22Rv1 (cell line): ENCODE results near the gene SSTR3.

Source experiments
- H3K27ac ChIP-seq: fragments of 450-650 bp; 2 replicates; pipeline ENCODE4 v1.5.1; 2017
- ZFX ChIP-seq: fragments of 450-650 bp; IDR thresholded peaks from 2 replicates; pipeline ENCODE4 v1.6.1; 2017; ENCODE audit warnings: antibody characterized with exemption, borderline replicate concordance
- TF ChIP-seq, protein P1 (sequence below): fragments of 450-650 bp; IDR thresholded peaks from 2 replicates; pipeline ENCODE4 v1.5.1; 2017; ENCODE audit warnings: mild to moderate bottlenecking

The SSTR3 gene

DNA sequence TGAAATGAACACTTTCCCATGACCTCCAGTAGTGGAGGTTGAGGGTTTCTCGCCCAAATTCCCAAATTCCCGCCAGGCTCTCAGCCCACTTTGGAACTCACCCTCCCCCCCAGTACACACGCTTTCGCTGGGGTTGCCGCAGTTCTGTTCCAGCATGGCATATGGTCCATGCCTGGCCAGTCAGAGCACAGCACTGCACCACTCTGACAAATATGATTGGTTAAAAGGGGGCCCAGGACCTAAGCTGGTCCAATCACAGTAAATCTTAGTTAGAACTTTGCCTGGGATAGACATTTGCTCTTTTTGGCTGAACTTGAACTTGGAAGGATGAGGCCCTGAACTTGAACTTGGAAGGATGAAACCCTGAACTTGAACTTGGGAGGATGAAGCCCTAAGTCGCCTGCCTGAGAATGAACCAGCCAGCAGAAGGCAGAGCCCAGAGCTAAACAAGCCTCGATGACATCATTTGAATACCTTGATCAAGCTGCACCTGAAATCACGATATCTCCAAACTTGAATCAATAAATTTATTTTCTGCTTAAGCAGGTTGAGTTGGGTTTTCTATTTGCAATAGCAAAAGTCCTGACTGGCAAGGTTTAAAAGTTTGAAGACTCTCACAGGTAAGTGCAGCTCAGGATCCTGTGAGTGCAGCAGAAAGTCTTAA, 12.6 kb upstream of the SSTR3 start:
- TF ChIP-seq, protein P1, sequence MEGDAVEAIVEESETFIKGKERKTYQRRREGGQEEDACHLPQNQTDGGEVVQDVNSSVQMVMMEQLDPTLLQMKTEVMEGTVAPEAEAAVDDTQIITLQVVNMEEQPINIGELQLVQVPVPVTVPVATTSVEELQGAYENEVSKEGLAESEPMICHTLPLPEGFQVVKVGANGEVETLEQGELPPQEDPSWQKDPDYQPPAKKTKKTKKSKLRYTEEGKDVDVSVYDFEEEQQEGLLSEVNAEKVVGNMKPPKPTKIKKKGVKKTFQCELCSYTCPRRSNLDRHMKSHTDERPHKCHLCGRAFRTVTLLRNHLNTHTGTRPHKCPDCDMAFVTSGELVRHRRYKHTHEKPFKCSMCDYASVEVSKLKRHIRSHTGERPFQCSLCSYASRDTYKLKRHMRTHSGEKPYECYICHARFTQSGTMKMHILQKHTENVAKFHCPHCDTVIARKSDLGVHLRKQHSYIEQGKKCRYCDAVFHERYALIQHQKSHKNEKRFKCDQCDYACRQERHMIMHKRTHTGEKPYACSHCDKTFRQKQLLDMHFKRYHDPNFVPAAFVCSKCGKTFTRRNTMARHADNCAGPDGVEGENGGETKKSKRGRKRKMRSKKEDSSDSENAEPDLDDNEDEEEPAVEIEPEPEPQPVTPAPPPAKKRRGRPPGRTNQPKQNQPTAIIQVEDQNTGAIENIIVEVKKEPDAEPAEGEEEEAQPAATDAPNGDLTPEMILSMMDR = no peak
- TF ChIP-seq ZFX = no peak
- H3K27ac ChIP-seq = no peak overlapping the region

DNA sequence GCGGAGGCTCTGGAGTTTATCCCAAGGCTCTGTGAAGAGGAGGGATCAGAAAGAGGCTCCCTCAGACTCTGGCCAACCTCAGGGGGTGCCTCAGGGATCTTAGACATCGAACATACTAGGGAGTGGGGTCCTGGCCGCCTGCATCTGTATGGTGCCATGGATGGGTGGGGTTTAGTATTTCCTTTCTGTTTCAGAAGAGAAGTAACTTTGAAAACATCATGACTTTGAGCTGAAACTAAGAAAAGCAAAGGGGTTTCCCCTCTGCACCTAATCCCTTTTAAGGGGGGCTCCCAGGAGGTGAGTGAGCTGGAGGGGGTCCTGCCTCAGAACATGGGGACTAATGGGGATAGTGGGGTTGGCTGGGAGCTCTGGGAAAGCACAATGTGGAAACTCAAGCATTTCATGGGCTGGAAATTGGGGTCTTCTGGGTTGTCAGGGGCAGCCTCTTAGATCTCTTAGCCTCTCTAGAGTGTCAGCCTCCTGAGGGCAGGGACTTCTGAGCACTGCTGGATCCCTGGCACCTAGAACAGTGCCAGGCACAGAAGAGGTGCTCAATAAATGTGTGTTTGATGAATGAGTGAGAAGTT, 11.8 kb upstream of the SSTR3 start:
- no peak overlapping the region for H3K27ac ChIP-seq
- TF ChIP-seq ZFX = no peak
- TF ChIP-seq, protein P1 = no peak

DNA sequence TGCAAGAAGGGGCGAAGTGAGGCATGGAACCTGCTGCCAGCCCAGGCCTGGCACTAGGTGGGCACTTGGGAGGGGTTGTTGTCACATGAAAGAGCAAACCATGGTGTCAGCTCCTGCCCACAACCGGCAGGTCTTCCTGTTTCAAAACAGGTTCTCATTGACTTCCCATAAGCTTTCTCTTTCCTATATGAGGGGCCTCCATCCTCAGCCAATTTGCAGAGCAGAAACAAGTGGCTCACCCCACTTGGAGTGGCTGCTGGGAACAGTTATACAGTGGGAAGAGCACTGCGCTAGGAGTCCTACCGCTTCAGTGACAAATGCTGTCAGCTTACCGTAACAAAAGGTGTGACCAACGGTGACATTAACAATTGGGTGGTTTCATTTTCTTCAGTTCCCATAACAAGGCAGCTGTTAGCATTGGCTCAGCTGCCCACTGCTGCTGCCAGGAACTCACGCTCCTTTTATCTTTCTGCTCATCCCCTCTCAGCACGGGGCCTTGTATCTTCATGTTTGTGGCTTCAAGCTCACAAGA, 10.2 kb upstream of the SSTR3 start:
- no peak for TF ChIP-seq ZFX
- TF ChIP-seq, protein P1 = no peak
- H3K27ac ChIP-seq = no peak overlapping the region

DNA sequence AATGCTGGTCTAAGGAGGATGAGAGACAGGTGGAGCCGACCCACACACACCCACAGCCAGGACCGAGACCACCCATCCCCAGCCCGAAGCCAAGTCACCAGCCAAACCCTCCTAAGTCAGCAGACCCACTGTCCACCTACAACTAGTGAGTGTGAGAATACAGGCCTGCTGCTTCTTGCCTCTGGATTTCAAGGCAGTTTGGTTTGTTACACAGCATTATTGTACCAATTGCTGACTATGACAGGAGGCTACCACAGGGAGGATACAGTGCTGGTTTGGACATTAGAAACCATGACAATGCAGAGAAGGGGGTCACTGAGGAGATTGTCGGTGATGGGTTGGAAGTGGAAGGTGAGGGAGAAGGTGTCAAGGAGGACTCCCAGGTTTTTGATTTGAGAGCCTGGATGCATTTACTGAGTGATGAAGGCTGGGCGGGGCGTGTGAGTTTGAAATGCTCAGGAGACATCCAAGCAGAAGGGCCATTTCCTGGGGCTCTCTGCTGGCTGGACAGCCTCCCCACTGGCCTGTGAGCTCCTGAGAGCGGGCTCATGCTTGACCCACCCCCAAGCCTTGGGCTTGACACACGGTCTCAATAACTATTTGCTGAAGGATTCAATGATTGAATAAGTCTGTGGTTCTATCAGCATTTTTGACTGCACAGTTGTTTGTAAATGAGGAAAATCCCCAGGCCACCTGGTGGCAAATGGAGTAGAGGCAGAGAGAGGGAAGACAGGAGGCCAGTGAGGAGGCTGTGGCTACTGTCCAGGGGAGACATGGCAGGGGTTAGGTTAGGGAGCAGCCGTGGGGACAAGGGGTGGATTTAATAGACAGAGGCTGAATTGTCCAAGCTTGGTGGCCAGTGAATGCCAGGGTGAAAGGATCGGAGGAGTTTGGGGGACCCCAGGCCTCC, 9.4 kb upstream of the SSTR3 start:
- TF ChIP-seq ZFX = no peak
- TF ChIP-seq, protein P1 = no peak
- H3K27ac ChIP-seq = no peak overlapping the region

DNA sequence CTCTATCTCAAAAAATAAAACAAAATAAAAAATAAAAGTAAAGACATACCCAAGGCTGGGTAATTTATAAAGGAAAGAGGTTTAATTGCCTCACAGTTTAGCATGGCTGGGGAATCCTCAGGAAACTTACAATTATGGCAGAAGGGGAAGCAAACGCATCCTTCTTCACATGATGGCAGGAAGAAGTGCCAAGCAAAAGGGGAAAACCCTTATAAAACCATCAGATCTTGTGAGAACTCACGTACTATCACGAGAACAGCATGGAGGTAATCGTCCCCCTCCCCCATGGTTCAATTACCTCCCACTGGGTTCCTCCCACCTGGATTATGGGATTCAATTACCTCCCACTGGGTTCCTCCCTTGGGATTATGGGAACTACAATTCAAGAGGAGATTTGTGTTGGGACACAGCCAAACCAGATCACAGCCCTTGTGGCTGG, 8.3 kb upstream of the SSTR3 start:
- TF ChIP-seq, protein P1 = no peak
- TF ChIP-seq ZFX = no peak
- no peak overlapping the region for H3K27ac ChIP-seq

DNA sequence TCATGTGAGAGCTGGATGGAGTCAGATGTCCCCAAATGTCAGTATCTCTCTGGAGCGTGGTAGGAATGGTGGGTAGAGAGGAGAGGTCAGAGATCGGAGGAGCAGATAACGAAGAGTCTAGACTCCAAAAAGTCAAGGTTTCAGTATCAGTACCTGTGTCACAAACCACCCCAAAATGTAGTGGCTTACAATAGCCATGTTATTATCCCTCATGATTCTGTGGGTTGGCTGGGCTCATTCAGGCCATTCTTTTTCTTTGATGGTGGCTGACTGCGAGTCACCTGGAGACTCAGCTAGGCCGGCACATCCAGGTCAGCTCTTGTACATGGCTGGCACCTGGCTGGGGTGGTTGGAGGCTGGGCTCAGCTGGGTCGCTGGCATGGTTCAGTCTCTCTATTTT, 7.3 kb upstream of the SSTR3 start:
- TF ChIP-seq, protein P1 = no peak
- no peak for TF ChIP-seq ZFX
- no peak overlapping the region for H3K27ac ChIP-seq
